WI38 (cell line): ENCODE data around the gene AHDC1.
A peak's percentile ranks its signal among the peaks of the same experiment; 100 is the strongest.
"Not testable (repeated sequence)": the region's sequence is repeated elsewhere in the genome, so short reads cannot be mapped to it uniquely, and the experiment has no call there.

Experiments used
- H3K4me3 ChIP-seq: 2 replicates; pipeline ENCODE4 v1.5.1; 2011; ENCODE audit warnings: low read depth, mild to moderate bottlenecking, control low read depth, low read length
- CTCF ChIP-seq: IDR thresholded peaks from 2 replicates; pipeline ENCODE4 v1.5.1; 2012; ENCODE audit warnings: low read depth, mild to moderate bottlenecking, control low read depth, low read length

Gene AHDC1

DNA sequence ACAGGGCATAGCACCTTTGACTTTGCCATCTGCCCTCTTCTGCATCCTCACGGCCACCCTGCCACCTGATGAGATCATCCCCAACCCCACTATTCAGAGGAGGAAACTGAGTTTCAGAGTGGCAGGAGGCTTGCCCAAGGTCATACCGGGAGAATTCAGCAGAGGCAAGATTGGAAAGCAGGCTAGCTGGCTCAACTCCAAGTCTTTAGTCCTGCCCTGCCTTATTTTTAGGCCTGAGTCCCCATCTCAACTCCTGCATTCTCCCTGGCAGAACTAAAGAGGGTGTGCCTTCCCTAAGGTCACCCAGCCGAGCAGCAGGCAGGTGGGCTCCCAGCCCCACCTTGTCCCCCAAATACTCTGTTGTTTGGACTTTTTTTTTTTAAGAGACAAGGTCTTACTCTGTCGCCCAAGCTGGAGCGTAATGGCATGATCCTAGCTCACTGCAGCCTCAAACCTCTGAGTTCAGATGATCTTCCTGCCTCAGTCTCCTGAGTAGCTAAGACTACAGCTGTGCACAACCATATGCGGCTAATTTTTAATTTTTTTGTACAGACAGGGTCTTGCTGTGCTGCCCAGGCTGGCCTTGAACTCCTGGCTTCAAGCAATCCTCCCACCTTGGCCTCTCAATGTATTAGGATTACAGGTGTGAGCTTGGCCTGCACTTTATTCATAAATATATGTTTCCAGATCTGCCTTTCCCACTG, 44.8 kb upstream of the AHDC1 start:
- TF ChIP-seq CTCF = no peak
- H3K4me3 ChIP-seq = no peak overlapping the region

- no peak overlapping the region for H3K4me3 ChIP-seq
These were observed 43.4 kb upstream of the AHDC1 start for GRCh38 chr1:27647328-27647727.

GRCh38 chr1:27646676-27647075, 42.7 kb upstream of the AHDC1 start:
- no peak overlapping the region for H3K4me3 ChIP-seq
- TF ChIP-seq CTCF = no peak

More at GRCh38 chr1:27647328-27647727, 43.4 kb upstream of the AHDC1 start:
- TF ChIP-seq CTCF = no peak

- H3K4me3 ChIP-seq = no peak overlapping the region
- no peak for TF ChIP-seq CTCF
These were observed 41.1 kb upstream of the AHDC1 start for GRCh38 chr1:27645071-27645415.

DNA sequence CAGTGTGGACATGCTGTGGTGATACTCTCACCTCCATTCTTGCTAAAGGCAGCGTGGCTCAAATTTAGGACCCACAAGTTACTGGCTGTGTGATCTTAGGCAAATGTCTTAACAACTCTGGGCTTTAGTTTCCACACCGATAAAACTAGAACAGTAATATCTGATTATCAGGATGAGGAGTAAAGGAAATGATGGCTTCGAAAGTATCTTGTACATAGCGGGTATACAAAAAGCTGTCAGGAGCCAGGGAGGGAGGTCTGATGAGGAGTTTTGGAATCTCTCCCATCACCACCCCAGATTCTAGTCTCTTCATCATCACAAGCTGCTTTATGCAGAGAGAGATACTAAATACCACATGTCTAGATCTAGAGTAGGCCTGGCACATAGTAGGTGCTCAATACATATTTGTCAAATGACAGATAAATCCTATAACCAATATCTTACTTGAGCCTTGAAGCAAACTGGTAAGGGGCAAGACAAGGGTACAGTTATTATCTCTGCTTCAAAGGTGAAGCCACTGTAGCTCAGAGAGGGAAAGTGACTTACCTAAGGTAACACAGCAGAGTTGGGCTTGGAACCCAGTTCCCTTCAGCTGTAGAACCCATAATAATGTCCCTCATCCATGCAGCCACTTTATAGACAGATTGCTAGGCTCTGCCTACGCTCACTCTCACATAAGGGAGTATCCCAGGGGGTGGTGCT, 40.6 kb upstream of the AHDC1 start:
- TF ChIP-seq CTCF = no peak
- H3K4me3 ChIP-seq = no peak overlapping the region

DNA sequence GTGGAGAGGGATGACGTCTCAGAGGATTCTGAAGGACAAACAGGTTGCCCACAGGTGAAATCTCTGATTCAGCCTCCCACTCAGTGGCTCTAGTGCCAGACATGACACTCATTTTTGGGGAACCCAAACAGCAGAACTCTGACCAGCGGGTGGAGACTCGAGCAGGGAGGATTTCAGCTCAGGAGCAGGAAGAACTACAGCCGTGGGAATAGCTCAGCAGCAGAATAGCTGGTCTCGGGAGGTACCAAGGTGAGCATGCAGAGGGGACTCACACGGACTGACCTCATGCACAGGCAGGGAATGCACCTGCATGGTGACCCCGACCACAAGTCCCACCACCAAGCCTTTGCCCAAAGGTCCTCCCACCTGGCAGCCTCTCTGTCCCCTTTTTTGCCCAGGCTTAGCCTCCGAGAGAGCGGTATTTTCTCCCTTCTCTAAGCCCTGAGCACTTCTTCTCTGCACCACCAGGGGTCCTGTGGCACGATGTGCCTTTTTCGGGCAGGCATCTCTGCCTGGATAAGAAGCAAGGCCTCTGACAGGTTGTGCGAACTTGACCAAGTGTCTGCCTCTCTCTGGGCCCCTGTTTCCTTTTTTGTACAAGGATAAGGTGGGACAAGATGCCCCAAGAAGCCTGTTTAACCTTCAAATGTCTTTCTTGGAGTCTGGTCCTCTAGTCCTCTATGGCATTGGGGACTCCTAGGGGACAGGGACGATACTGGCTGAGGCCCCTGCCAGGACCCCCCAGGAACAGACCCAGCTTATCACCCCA, 39.8 kb upstream of the AHDC1 start:
- peak; percentile 91 for TF ChIP-seq CTCF
- no peak overlapping the region for H3K4me3 ChIP-seq

DNA sequence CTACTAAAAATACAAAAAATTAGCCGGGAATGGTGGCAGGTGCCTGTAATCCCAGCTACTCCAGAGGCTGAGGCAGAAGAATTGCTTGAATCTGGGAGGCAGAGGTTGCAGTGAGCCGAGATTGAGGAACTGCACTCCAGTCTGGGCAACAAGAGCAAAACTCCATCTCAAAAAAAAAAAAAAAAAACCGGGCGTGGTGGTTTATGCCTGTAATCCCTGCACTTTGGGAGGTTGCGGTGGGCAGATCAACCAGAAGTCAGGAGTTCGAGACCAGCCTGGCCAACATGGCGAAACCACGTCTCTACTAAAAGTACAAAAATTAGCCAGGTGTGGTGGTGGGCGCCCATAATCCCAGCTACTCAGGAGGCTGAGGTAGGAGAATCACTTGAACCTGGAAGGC, 36.6 kb upstream of the AHDC1 start:
- not testable (repeated sequence) for H3K4me3 ChIP-seq
